ENCODE measurements around the gene TAPBPL.
A peak's percentile ranks its signal among the peaks of the same experiment; 100 is the strongest.

Gene TAPBPL

GRCh38 chr12:6440391-6440790 lies 11.5 kb upstream of the TAPBPL start:
- no peak for DNase-seq (ENCODE audit: low read depth)
- Histone ChIP-seq H3K9ac (ENCODE audit: low read length) (no peak overlapping the region), H3K27me3 (replicated peaks; ENCODE audit: control insufficient read depth, insufficient read depth, low read length) (no peaks in the 10 kb centered on the region), H3K36me3 (ENCODE audit: control insufficient read depth, insufficient read depth, low read length, severe bottlenecking) (peaks cover 2% of the 10 kb centered on the region), H3K4me3 (ENCODE audit: low read length) (no peak overlapping the region), H3K4me1 (ENCODE audit: control insufficient read depth, insufficient read depth, low read length) (no peaks in the 10 kb centered on the region), H3K9me3 (ENCODE audit: control insufficient read depth, low read length) (no peaks in the 10 kb centered on the region)

- Histone ChIP-seq H3K4me1 (ENCODE audit: control insufficient read depth, insufficient read depth, low read length) (no peaks in the 10 kb centered on the region), H3K27me3 (replicated peaks; ENCODE audit: control insufficient read depth, insufficient read depth, low read length) (no peaks in the 10 kb centered on the region), H3K36me3 (ENCODE audit: control insufficient read depth, insufficient read depth, low read length, severe bottlenecking) (peaks cover 3% of the 10 kb centered on the region), H3K9ac (ENCODE audit: low read length) (no peak overlapping the region), H3K4me3 (ENCODE audit: low read length) (no peak overlapping the region), H3K9me3 (ENCODE audit: control insufficient read depth, low read length) (no peaks in the 10 kb centered on the region)
- DNase-seq (ENCODE audit: low read depth), result no peak
These were observed 9.0 kb upstream of the TAPBPL start for GRCh38 chr12:6442836-6443235.

- H3K27me3 ChIP-seq (replicated peaks; ENCODE audit: control insufficient read depth, insufficient read depth, low read length), result no peaks in the 10 kb centered on the region
- no peak overlapping the region for H3K4me3 ChIP-seq (ENCODE audit: low read length)
- H3K9me3 ChIP-seq (ENCODE audit: control insufficient read depth, low read length), result no peaks in the 10 kb centered on the region
- peaks cover 3% of the 10 kb centered on the region for H3K36me3 ChIP-seq (ENCODE audit: control insufficient read depth, insufficient read depth, low read length, severe bottlenecking)
- H3K9ac ChIP-seq (ENCODE audit: low read length), result no peak overlapping the region
- no peaks in the 10 kb centered on the region for H3K4me1 ChIP-seq (ENCODE audit: control insufficient read depth, insufficient read depth, low read length)
- no peak for DNase-seq (ENCODE audit: low read depth)
These were observed 8.4 kb upstream of the TAPBPL start for GRCh38 chr12:6443361-6443983.

DNA sequence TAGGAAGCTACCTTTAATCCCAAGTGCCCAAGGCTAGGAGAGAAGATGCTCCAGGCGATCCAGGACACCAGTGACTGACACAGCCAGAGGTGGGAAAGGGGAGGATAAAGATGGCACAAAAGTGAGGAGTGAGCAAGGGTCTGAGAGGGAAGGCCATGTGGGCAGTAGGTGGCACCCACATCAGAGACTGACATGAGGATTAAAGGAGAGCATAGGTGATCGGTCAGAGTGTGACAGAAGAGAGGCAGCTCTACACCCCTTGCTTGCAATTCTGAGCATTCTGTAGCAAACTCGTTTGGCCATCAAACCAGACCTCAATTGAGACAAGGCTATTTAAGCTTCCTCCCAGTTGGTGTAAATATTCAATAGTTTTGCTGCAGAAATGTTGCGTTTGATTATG lies 7.8 kb upstream of the TAPBPL start:
- no peaks in the 10 kb centered on the region for H3K27me3 ChIP-seq (replicated peaks; ENCODE audit: control insufficient read depth, insufficient read depth, low read length)
- H3K36me3 ChIP-seq (ENCODE audit: control insufficient read depth, insufficient read depth, low read length, severe bottlenecking), result peaks cover 3% of the 10 kb centered on the region
- H3K4me3 ChIP-seq (ENCODE audit: low read length), result no peak overlapping the region
- no peaks in the 10 kb centered on the region for H3K4me1 ChIP-seq (ENCODE audit: control insufficient read depth, insufficient read depth, low read length)
- no peak overlapping the region for H3K9ac ChIP-seq (ENCODE audit: low read length)
- DNase-seq (ENCODE audit: low read depth), result no peak
- H3K9me3 ChIP-seq (ENCODE audit: control insufficient read depth, low read length), result no peaks in the 10 kb centered on the region

DNA sequence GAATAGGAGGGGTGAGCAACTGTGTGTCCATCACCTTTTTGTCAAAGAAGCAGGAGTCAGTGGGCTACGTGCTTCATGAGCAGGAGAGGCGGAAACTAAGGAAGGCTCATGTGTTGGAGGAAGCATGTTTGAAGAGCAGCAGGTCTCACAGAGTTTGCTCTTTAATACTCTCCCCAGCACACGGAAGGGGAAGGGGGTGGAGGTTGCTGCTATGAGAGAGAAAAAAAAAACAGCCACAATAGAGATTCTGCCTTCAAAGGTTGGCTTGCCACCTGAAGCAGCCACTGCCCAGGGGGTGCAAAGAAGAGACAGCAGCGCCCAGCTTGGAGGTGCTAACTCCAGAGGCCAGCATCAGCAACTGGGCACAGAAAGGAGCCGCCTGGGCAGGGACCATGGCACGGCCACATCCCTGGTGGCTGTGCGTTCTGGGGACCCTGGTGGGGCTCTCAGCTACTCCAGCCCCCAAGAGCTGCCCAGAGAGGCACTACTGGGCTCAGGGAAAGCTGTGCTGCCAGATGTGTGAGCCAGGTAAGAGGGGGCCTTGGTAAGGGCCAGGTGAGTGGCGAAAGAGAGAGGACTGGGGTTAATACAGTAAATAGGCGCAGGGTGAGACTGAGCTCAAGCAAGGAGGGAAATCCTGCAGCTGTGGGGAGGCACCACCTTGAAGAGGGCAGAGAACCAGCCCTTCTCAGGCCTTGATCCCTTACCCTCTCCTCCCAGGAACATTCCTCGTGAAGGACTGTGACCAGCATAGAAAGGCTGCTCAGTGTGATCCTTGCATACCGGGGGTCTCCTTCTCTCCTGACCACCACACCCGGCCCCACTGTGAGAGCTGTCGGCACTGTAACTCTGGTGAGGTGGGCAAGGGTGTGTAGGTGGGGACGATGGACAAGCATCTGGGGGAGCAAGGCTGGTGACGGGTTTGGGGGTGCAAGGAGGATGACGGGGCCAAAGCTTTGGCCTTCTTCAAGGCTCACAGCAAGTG lies 6.8 kb upstream of the TAPBPL start, which contains the start of gene CD27:
TSS of gene CD27 (plus strand) at position 252 of the 985 bp plus-strand sequence. CDS start at position 393, 141 bp downstream.
- no peak within 1 kb of the TSS for H3K9ac ChIP-seq (ENCODE audit: low read length)
- H3K4me3 ChIP-seq (ENCODE audit: low read length), result no peak within 1 kb of the TSS
- peaks cover 3% of the 10 kb centered on the region for H3K4me1 ChIP-seq (ENCODE audit: control insufficient read depth, insufficient read depth, low read length)
- no peaks in the 10 kb centered on the region for H3K27me3 ChIP-seq (replicated peaks; ENCODE audit: control insufficient read depth, insufficient read depth, low read length)
- H3K9me3 ChIP-seq (ENCODE audit: control insufficient read depth, low read length), result no peaks in the 10 kb centered on the region
- peaks cover 3% of the 10 kb centered on the region for H3K36me3 ChIP-seq (ENCODE audit: control insufficient read depth, insufficient read depth, low read length, severe bottlenecking)
- no peak for DNase-seq (ENCODE audit: low read depth)

GRCh38 chr12:6450091-6450868 lies 1.6 kb upstream of the TAPBPL start:
- no peaks in the 10 kb centered on the region for H3K9me3 ChIP-seq (ENCODE audit: control insufficient read depth, low read length)
- H3K9ac ChIP-seq (ENCODE audit: low read length), result peak overlapping the region; percentile 93
- DNase-seq (ENCODE audit: low read depth), result peak; percentile 44
- H3K4me3 ChIP-seq (ENCODE audit: low read length), result peak overlapping the region; percentile 84
- H3K27me3 ChIP-seq (replicated peaks; ENCODE audit: control insufficient read depth, insufficient read depth, low read length), result no peaks in the 10 kb centered on the region
- H3K36me3 ChIP-seq (ENCODE audit: control insufficient read depth, insufficient read depth, low read length, severe bottlenecking), result peaks cover 10% of the 10 kb centered on the region
- peaks cover 27% of the 10 kb centered on the region for H3K4me1 ChIP-seq (ENCODE audit: control insufficient read depth, insufficient read depth, low read length)

DNA sequence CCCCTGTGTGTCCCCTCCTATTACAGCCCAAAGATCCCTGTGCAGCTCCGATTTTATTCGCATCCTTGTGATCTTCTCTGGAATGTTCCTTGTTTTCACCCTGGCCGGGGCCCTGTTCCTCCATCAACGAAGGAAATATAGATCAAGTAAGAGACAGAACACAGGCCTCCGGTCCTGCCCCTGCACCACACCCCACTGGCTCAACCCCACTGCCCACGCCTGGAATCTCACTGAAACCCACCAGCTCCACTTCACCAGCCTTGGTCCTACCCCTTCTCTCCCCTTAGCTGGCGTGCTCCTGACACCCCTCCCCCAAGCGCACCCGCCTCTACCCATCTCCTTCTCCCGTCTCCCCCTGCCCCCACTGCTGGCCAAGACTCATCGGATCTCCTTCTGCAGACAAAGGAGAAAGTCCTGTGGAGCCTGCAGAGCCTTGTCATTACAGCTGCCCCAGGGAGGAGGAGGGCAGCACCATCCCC lies 934 bp upstream of the TAPBPL start:
- DNase-seq (ENCODE audit: low read depth), result peak; percentile 43
- H3K9me3 ChIP-seq (ENCODE audit: control insufficient read depth, low read length), result no peaks in the 10 kb centered on the region
- H3K27me3 ChIP-seq (replicated peaks; ENCODE audit: control insufficient read depth, insufficient read depth, low read length), result no peaks in the 10 kb centered on the region
- peak overlapping the region; percentile 84 for H3K4me3 ChIP-seq (ENCODE audit: low read length)
- H3K36me3 ChIP-seq (ENCODE audit: control insufficient read depth, insufficient read depth, low read length, severe bottlenecking), result peaks cover 7% of the 10 kb centered on the region
- peak overlapping the region; percentile 93 for H3K9ac ChIP-seq (ENCODE audit: low read length)
- H3K4me1 ChIP-seq (ENCODE audit: control insufficient read depth, insufficient read depth, low read length), result peaks cover 27% of the 10 kb centered on the region

GRCh38 chr12:6452245-6452943 lies 552 bp downstream of the TAPBPL start:
- DNase-seq (ENCODE audit: low read depth), result no peak
- Histone ChIP-seq H3K36me3 (ENCODE audit: control insufficient read depth, insufficient read depth, low read length, severe bottlenecking) (peaks cover 14% of the 10 kb centered on the region), H3K4me3 (ENCODE audit: low read length) (peak overlapping the region; percentile 84), H3K9ac (ENCODE audit: low read length) (peak overlapping the region; percentile 93), H3K27me3 (replicated peaks; ENCODE audit: control insufficient read depth, insufficient read depth, low read length) (no peaks in the 10 kb centered on the region), H3K9me3 (ENCODE audit: control insufficient read depth, low read length) (no peaks in the 10 kb centered on the region), H3K4me1 (ENCODE audit: control insufficient read depth, insufficient read depth, low read length) (peaks cover 27% of the 10 kb centered on the region)

GRCh38 chr12:6452944-6453630 lies 1.2 kb downstream of the TAPBPL start:
- no peak for DNase-seq (ENCODE audit: low read depth)
- Histone ChIP-seq H3K4me1 (ENCODE audit: control insufficient read depth, insufficient read depth, low read length) (peaks cover 27% of the 10 kb centered on the region), H3K36me3 (ENCODE audit: control insufficient read depth, insufficient read depth, low read length, severe bottlenecking) (peaks cover 18% of the 10 kb centered on the region), H3K9ac (ENCODE audit: low read length) (peak overlapping the region; percentile 93), H3K4me3 (ENCODE audit: low read length) (peak overlapping the region; percentile 84), H3K9me3 (ENCODE audit: control insufficient read depth, low read length) (no peaks in the 10 kb centered on the region), H3K27me3 (replicated peaks; ENCODE audit: control insufficient read depth, insufficient read depth, low read length) (no peaks in the 10 kb centered on the region)

All from adipocyte (in vitro differentiated cells).